Fibroblast of pulmonary artery (primary cell): ENCODE measurements around the gene GMEB1.
"Not testable (repeated sequence)": the region's sequence is repeated elsewhere in the genome, so short reads cannot be mapped to it uniquely, and the experiment has no call there.

Experiments used
- DNase-seq: peaks from one replicate; pipeline ENCODE4 v3.0.0-alpha.2; 2010; ENCODE audit warnings: low read depth
- H3K4me3 ChIP-seq: replicated peaks from 2 replicates; pipeline ENCODE4 v1.5.1; 2011; ENCODE audit warnings: low read depth, mild to moderate bottlenecking, control low read depth, low read length, moderate library complexity
- CTCF ChIP-seq: IDR thresholded peaks from 2 replicates; pipeline ENCODE4 v1.5.1; 2011; ENCODE audit warnings: mild to moderate bottlenecking, control low read depth, low read length, inconsistent platforms; ENCODE audit errors: missing control alignments

GMEB1 gene

DNA sequence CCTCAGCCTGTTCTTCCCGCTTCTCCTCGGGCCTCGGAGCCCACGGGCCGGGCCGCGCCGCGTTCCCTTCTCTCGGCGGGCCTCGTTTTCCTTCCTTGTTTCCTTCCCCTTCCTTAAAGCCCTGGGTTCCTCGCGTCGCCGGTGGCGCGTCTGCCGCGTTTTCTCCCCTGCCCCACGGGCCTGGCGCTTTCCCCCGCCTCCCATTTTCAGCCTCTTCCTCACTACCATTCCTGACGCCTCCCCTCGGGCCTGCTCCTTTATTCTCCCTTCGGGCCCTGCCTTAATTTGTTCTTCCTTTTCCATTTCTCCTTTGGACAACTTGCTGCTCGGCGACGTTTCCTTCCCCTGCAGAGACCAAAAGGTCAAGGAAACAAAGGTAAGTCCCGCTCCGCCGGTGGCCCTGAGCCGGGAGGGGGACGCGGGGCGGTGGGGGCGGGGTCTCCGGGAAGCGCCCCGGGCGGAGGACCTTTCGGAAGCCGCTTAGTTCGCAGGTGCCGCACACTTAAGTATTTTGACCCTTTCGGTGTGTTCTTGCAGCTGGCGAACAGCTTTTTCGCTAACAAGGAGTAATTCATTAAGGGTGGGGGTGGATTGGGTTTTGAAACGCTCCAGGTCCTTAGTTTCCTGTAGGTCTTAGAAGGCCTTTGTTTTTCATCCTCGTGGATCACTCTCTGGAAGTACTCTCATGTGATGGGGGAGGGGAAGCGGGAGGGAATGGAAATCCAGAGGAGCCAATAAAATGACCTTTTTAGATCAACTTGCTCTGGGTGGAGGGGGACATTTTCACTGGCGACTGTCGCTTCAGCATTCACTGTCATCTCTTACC lies 68.9 kb downstream of the GMEB1 start:
- TF ChIP-seq CTCF: no peak
- DNase-seq: peak; percentile 62

DNA sequence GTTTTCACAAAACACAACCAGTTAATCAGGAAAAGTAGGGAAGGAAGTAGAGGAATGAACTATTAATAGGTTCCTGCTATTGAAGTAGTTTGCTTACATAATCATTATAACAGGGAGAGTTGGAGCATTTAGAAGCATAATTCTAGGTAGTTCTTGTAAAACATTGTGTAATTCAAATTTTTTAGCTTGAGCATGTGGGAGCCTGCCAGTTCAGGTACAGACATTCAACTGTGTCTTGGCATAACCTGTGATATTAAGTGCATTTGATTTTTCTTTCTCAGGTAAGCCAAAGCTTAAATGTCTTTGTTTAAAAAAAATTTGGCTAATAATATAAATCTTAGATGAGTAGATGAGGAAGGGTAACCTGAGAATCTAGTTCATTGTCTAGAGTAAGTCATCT lies 71.5 kb downstream of the GMEB1 start:
- no peak for DNase-seq
- H3K4me3 ChIP-seq: no peak overlapping the region

More for the DNA sequence above, 68.9 kb downstream of the GMEB1 start:
- H3K4me3 ChIP-seq: peak overlapping the region; percentile 93

GRCh38 chr1:28744184-28744583 lies 75.6 kb downstream of the GMEB1 start:
- TF ChIP-seq CTCF: no peak
- H3K4me3 ChIP-seq: no peak overlapping the region
- no peak for DNase-seq

More for the DNA sequence above, 71.5 kb downstream of the GMEB1 start:
- no peak for TF ChIP-seq CTCF

- no peak for DNase-seq
- TF ChIP-seq CTCF: no peak
- H3K4me3 ChIP-seq: no peak overlapping the region
Observed at GRCh38 chr1:28745653-28746173, 77.1 kb downstream of the GMEB1 start.

- TF ChIP-seq CTCF: no peak
- DNase-seq: no peak
- no peak overlapping the region for H3K4me3 ChIP-seq
Observed at GRCh38 chr1:28750330-28750729, 81.7 kb downstream of the GMEB1 start.

DNA sequence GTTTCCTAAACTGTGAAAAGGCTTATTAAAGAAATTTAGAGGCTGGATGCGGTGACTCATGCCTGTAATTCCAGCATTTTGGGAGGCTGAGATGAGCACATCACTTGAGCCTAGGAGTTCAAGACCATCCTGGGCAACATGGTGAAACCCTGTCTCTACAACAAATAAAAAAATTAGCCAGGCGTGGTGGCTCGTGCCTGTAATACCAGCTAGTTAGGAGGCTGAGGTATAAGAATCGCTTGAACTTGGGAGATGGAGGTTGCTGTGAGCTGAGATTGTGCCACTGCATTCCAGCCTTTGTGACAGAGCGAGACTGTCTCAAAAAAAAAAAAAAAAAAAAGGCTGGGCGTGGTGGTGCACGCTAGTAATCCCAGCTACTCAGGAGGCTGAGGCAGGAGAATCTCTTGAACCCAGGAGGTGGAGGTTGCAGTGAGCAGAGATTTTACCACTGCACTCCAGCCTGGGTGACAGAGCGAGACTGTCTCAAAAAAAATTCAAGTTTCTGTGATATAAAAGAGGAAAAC lies 82.2 kb downstream of the GMEB1 start:
- not testable (repeated sequence) for H3K4me3 ChIP-seq
- peak; percentile 20 for DNase-seq

DNA sequence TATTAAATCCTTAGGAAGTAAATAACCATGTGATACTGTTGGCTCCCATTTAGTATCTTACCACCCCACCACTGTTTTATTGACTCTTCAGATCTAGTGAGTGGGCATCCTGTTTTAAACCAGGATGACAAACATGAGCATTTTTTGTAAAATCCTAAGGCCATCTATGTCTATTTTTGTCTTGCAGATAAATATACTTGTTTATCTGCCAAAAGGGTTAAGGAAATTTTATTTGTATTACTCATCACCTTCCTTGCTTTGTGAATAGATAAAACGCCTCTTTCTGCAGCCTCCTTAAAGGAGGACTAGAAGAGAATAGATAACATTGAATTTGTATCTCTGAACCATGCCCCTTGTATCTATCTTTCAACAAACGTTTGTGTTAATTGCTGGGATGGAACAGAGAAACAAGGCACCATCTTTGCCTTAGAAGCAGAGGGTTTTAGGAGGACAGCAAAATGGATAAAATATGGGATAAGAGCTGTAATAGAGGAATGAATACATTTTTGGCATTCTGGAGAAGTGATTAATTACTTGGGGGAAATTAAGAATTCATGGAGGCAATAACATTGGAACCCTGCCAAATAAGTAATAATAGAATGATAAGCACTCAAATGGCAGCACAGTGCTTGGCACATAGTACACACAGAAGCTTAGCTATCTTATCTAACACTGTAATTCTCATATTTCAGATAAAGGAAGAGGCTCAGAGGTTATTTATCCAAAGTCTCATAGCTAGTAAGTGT lies 82.9 kb downstream of the GMEB1 start:
- no peak for TF ChIP-seq CTCF
- no peak overlapping the region for H3K4me3 ChIP-seq
- peak; percentile 69 for DNase-seq
